H9 (cell line): ENCODE data around the gene CTDSPL. TPM values are rescaled to one million over a fixed set of nuclear protein-coding genes. Genes with fewer than 3 reads are reported as not detected.

ENCODE experiments used
- DNase-seq: peaks from one replicate; pipeline ENCODE4 v3.0.0-alpha.2; 2017
- H2AFZ ChIP-seq: one replicate; pipeline ENCODE4 v1.6.1; 2013; ENCODE audit warnings: mild to moderate bottlenecking, low read length, control low read depth, moderate library complexity
- H2AK5ac ChIP-seq: 2 replicates; pipeline ENCODE4 v1.6.1; 2013; ENCODE audit warnings: low read length, control low read depth, mixed read lengths; ENCODE audit not compliant: insufficient read length
- H2BK120ac ChIP-seq: one replicate; pipeline ENCODE4 v1.6.1; 2013; ENCODE audit warnings: low read depth, mild to moderate bottlenecking, low read length, control low read depth, inconsistent platforms; ENCODE audit not compliant: poor library complexity, severe bottlenecking
- H2BK12ac ChIP-seq: 2 replicates; pipeline ENCODE4 v1.6.1; 2013; ENCODE audit warnings: low read length, control low read depth, mixed read lengths, low read depth; ENCODE audit not compliant: insufficient read length
- H2BK15ac ChIP-seq: 2 replicates; pipeline ENCODE4 v1.6.1; 2013; ENCODE audit warnings: low read depth, low read length, control low read depth
- H2BK20ac ChIP-seq: one replicate; pipeline ENCODE4 v1.6.1; 2013; ENCODE audit warnings: low read depth, mild to moderate bottlenecking, low read length, control low read depth, inconsistent platforms; ENCODE audit not compliant: poor library complexity, severe bottlenecking
- H2BK5ac ChIP-seq: 2 replicates; pipeline ENCODE4 v1.6.1; 2013; ENCODE audit warnings: low read length, control low read depth, mixed read lengths; ENCODE audit not compliant: insufficient read length
- H3K14ac ChIP-seq: 2 replicates; pipeline ENCODE4 v1.6.1; 2013; ENCODE audit warnings: low read length, control low read depth; ENCODE audit not compliant: insufficient read depth
- H3K18ac ChIP-seq: 2 replicates; pipeline ENCODE4 v1.6.1; 2013; ENCODE audit warnings: low read depth, mild to moderate bottlenecking, mixed read lengths, low read length, control low read depth; ENCODE audit not compliant: insufficient read length
- H3K23ac ChIP-seq: 2 replicates; pipeline ENCODE4 v1.6.1; 2013; ENCODE audit warnings: low read length, control low read depth, mixed read lengths, low read depth; ENCODE audit not compliant: insufficient read length
- H3K23me2 ChIP-seq: 2 replicates; pipeline ENCODE4 v1.6.1; 2013; ENCODE audit warnings: low read depth, mild to moderate bottlenecking, mixed read lengths, low read length, control low read depth; ENCODE audit not compliant: insufficient read length, poor library complexity, severe bottlenecking
- H3K27ac ChIP-seq: 2 replicates; pipeline ENCODE4 v1.5.1; 2013; ENCODE audit warnings: low read length, control low read depth, mixed read lengths, low read depth; ENCODE audit not compliant: insufficient read length
- H3K27me3 ChIP-seq: 2 replicates; pipeline ENCODE4 v1.6.1; 2013; ENCODE audit warnings: low read length, control low read depth, inconsistent platforms; ENCODE audit not compliant: insufficient read depth
- H3K4ac ChIP-seq: 2 replicates; pipeline ENCODE4 v1.6.1; 2013; ENCODE audit warnings: low read depth, mild to moderate bottlenecking, control low read depth, inconsistent platforms, low read length, moderate library complexity
- H3K4me1 ChIP-seq: 2 replicates; pipeline ENCODE4 v1.6.1; 2013; ENCODE audit warnings: low read length, control low read depth, inconsistent platforms; ENCODE audit not compliant: insufficient read depth
- H3K4me2 ChIP-seq: 2 replicates; pipeline ENCODE4 v1.6.1; 2013; ENCODE audit warnings: low read length, control low read depth, mixed read lengths; ENCODE audit not compliant: insufficient read length, insufficient read depth
- H3K56ac ChIP-seq: 2 replicates; pipeline ENCODE4 v1.6.1; 2013; ENCODE audit warnings: low read depth, mild to moderate bottlenecking, mixed read lengths, low read length, control low read depth; ENCODE audit not compliant: insufficient read length
- H3K79me1 ChIP-seq: 2 replicates; pipeline ENCODE4 v1.6.1; 2013; ENCODE audit warnings: low read depth, mild to moderate bottlenecking, moderate library complexity, low read length, control low read depth, inconsistent platforms; ENCODE audit not compliant: insufficient read depth, poor library complexity, severe bottlenecking
- H3K79me2 ChIP-seq: 2 replicates; pipeline ENCODE4 v1.6.1; 2013; ENCODE audit warnings: low read length, control low read depth, inconsistent platforms; ENCODE audit not compliant: insufficient read depth
- H3K9ac ChIP-seq: 2 replicates; pipeline ENCODE4 v1.6.1; 2013; ENCODE audit warnings: low read length, control low read depth, mixed read lengths; ENCODE audit not compliant: insufficient read length; ENCODE audit errors: extremely low read depth
- H3K9me3 ChIP-seq: one replicate; pipeline ENCODE4 v1.6.1; 2013; ENCODE audit warnings: low read depth, low read length, inconsistent platforms; ENCODE audit not compliant: control insufficient read depth
- H3T11ph ChIP-seq: one replicate; pipeline ENCODE4 v1.6.1; 2013; ENCODE audit warnings: mild to moderate bottlenecking, low read length, control low read depth, inconsistent platforms
- H4K20me1 ChIP-seq: one replicate; pipeline ENCODE4 v1.6.1; 2013; ENCODE audit not compliant: control insufficient read depth, insufficient read length, insufficient read depth
- H4K5ac ChIP-seq: 2 replicates; pipeline ENCODE4 v1.6.1; 2013; ENCODE audit warnings: low read depth, mild to moderate bottlenecking, mixed read lengths, low read length, control low read depth; ENCODE audit not compliant: insufficient read length
- H4K8ac ChIP-seq: replicated peaks from 2 replicates; pipeline ENCODE4 v1.6.1; 2013; ENCODE audit warnings: low read length, control low read depth, mixed read lengths, low read depth; ENCODE audit not compliant: insufficient read length
- H4K91ac ChIP-seq: 2 replicates; pipeline ENCODE4 v1.6.1; 2013; ENCODE audit warnings: low read depth, mild to moderate bottlenecking, moderate library complexity, mixed read lengths, low read length, control low read depth; ENCODE audit not compliant: insufficient read length
- H3K27ac Mint-ChIP-seq, 3 experiments: 2 replicates in 2 of 3; 3 replicates in 1 of 3; pipeline ENCODE4 v1.8.0; 2020 to 2021; ENCODE audit warnings: mixed read lengths in 3 of 3, mild to moderate bottlenecking in 1 of 3, moderate library complexity in 1 of 3
- H3K27me3 Mint-ChIP-seq: 2 replicates; pipeline ENCODE4 v1.8.0; 2021; ENCODE audit warnings: low read depth, mild to moderate bottlenecking, moderate library complexity, mixed read lengths
- H3K36me3 Mint-ChIP-seq, 3 experiments: 2 replicates in 2 of 3; 3 replicates in 1 of 3; pipeline ENCODE4 v1.8.0; 2020 to 2021; ENCODE audit warnings: low read depth in 3 of 3, mixed read lengths in 3 of 3; ENCODE audit not compliant: insufficient read depth in 1 of 3
- H3K4me1 Mint-ChIP-seq, 2 experiments: 2 replicates each; pipeline ENCODE4 v1.8.0; 2020; ENCODE audit warnings: mixed read lengths in 2 of 2
- H3K4me3 Mint-ChIP-seq, 2 experiments: 2 replicates in 1 of 2; 3 replicates in 1 of 2; pipeline ENCODE4 v1.8.0; 2020 to 2021; ENCODE audit warnings: mild to moderate bottlenecking in 2 of 2, mixed read lengths in 2 of 2, moderate library complexity in 1 of 2
- H3K9me3 Mint-ChIP-seq, 2 experiments: 2 replicates in 1 of 2; 3 replicates in 1 of 2; pipeline ENCODE4 v1.8.0; 2020; ENCODE audit warnings: mild to moderate bottlenecking in 2 of 2, mixed read lengths in 2 of 2, moderate library complexity in 1 of 2
- WGBS: extraction: QIAGEN DNeasy Blood & Tissue Kit; methylation state at CpG from one replicate; pipeline ENCODE4 v1.1.7; 2013; ENCODE audit warnings: missing lambda C conversion rate, low lambda C conversion rate, mixed read lengths; ENCODE audit not compliant: insufficient read length; ENCODE audit errors: extremely low coverage; 5-methylcytosine and 5-hydroxymethylcytosine counted together
- total RNA-seq: library from RNA; stranded (reverse); gene quantifications from 2 replicates; pipeline ENCODE4 v1.2.1, GENCODE V29; 2021
- TF ChIP-seq, protein P1 (sequence below): fragments of 200-600 bp; sonication (generic); conservative IDR thresholded peaks from 3 replicates; pipeline ENCODE4 v1.8.0; 2021; ENCODE audit warnings: antibody characterized with exemption, mild to moderate bottlenecking

CTDSPL gene
- total RNA-seq, 1 experiment from 2014 or later = 20.8 TPM

DNA sequence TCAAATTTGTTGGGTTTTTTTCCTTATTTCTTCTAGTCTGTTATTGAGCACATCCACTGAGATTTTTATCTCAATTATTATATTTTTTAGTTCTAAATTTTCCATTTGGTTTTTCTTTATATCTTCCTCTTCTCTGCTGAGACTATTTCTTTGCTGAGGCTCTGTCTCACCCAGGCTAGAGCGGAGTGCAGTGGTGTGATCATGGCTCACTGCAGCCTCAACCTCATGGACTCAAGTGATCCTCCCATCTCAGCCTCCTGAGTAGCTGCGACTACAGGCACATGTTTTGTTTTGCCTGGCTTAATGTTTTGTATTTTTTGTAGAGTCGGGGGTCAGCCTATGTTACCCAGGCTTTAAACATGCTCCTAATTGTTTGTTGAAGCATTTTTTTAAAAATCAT, 10.2 kb downstream of the CTDSPL start:
- Mint-ChIP-seq H3K9me3 (peaks cover 0 to 12% of the 10 kb centered on the region in 2 experiments; a peak in 4 of 5 replicates), H3K4me1 (peaks cover 4 to 7% of the 10 kb centered on the region in 2 experiments), H3K36me3 (peaks cover 0 to 11% (median 7%) of the 10 kb centered on the region in 3 experiments; a peak in 4 of 7 replicates), H3K4me3 (no peak overlapping the region), H3K27ac (no peak overlapping the region), H3K27me3 (no peaks in the 10 kb centered on the region)
- H2BK120ac ChIP-seq = no peak overlapping the region
- H3K27me3 ChIP-seq = no peaks in the 10 kb centered on the region
- no peaks in the 10 kb centered on the region for H3K9me3 ChIP-seq
- no peak overlapping the region for H3K4me2 ChIP-seq
- H2BK15ac ChIP-seq = no peak overlapping the region
- H4K5ac ChIP-seq = no peak overlapping the region
- TF ChIP-seq, protein P1, sequence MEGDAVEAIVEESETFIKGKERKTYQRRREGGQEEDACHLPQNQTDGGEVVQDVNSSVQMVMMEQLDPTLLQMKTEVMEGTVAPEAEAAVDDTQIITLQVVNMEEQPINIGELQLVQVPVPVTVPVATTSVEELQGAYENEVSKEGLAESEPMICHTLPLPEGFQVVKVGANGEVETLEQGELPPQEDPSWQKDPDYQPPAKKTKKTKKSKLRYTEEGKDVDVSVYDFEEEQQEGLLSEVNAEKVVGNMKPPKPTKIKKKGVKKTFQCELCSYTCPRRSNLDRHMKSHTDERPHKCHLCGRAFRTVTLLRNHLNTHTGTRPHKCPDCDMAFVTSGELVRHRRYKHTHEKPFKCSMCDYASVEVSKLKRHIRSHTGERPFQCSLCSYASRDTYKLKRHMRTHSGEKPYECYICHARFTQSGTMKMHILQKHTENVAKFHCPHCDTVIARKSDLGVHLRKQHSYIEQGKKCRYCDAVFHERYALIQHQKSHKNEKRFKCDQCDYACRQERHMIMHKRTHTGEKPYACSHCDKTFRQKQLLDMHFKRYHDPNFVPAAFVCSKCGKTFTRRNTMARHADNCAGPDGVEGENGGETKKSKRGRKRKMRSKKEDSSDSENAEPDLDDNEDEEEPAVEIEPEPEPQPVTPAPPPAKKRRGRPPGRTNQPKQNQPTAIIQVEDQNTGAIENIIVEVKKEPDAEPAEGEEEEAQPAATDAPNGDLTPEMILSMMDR = no peak
- H3K23ac ChIP-seq = no peak overlapping the region
- no peak overlapping the region for H3K14ac ChIP-seq
- H2BK20ac ChIP-seq = no peak overlapping the region
- H2AFZ ChIP-seq = no peak overlapping the region
- H2BK12ac ChIP-seq = no peak overlapping the region
- H3K56ac ChIP-seq = no peak overlapping the region
- no peaks in the 10 kb centered on the region for H4K20me1 ChIP-seq
- WGBS = no CpG with 5 or more reads among the region's 3 CpGs
- H2BK5ac ChIP-seq = no peak overlapping the region
- no peak overlapping the region for H3K18ac ChIP-seq
- H3K79me1 ChIP-seq = no peaks in the 10 kb centered on the region
- no peak overlapping the region for H4K8ac ChIP-seq
- H3K4me1 ChIP-seq = peaks cover 4% of the 10 kb centered on the region
- no peaks in the 10 kb centered on the region for H3K23me2 ChIP-seq
- no peak overlapping the region for H3T11ph ChIP-seq
- H4K91ac ChIP-seq = no peak overlapping the region
- H3K27ac ChIP-seq = no peak overlapping the region
- no peak overlapping the region for H3K4ac ChIP-seq
- peaks cover under 1% of the 10 kb centered on the region; the same call in 1 of the 2 replicates for H3K79me2 ChIP-seq
- no peak overlapping the region for H3K9ac ChIP-seq
- H2AK5ac ChIP-seq = no peak overlapping the region
- DNase-seq = no peak
